ENCODE measurements around the gene FRMD4A. TPM values are rescaled to one million over a fixed set of nuclear protein-coding genes. Genes with fewer than 3 reads are reported as not detected.

FRMD4A gene
- total and polyA plus RNA-seq, 7 donors: 2.9 to 9.1 (median 6.2) TPM

DNA sequence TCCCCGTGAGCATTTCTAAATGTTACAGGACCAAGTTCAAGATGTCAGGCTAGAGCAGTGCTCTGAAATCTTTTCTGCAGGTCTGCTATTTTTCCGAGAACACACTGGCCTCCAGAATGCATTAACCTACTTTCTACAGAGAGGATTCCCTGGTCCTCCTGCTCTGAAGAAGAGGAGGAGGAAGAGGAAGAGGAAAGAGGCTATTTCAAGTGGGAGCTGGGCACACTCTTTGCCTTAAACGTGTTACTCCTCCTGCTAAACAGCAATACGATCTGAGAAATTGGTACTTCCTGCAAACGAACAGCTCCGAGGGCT lies 157.4 kb downstream of the FRMD4A start:
- Histone ChIP-seq H3K36me3 (ENCODE audit: insufficient read depth in 1 of 2, low read depth in 1 of 2) (no peaks in the 10 kb centered on the region), H3K27ac (no peak overlapping the region), H3K27me3 (ENCODE audit: insufficient read depth in 3 of 3, low read length in 2 of 3) (peaks cover 0 to 13% (median 0%) of the 10 kb centered on the region in 3 donors), H3K4me1 (no peaks in the 10 kb centered on the region), H3K4me3 (peak overlapping the region; percentile 49), H3K9me3 (no peaks in the 10 kb centered on the region)
- WGBS, 3 donors: 0 to 3% (median 2%) methylated on average over 6 of the region's 6 CpGs
- ATAC-seq (no peak), DNase-seq (no peak)
- intact Hi-C loops (cut with DNase I): no loop called here
- TF ChIP-seq, protein P1, sequence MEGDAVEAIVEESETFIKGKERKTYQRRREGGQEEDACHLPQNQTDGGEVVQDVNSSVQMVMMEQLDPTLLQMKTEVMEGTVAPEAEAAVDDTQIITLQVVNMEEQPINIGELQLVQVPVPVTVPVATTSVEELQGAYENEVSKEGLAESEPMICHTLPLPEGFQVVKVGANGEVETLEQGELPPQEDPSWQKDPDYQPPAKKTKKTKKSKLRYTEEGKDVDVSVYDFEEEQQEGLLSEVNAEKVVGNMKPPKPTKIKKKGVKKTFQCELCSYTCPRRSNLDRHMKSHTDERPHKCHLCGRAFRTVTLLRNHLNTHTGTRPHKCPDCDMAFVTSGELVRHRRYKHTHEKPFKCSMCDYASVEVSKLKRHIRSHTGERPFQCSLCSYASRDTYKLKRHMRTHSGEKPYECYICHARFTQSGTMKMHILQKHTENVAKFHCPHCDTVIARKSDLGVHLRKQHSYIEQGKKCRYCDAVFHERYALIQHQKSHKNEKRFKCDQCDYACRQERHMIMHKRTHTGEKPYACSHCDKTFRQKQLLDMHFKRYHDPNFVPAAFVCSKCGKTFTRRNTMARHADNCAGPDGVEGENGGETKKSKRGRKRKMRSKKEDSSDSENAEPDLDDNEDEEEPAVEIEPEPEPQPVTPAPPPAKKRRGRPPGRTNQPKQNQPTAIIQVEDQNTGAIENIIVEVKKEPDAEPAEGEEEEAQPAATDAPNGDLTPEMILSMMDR (IDR thresholded peaks at IDR 0.05): no peak

DNA sequence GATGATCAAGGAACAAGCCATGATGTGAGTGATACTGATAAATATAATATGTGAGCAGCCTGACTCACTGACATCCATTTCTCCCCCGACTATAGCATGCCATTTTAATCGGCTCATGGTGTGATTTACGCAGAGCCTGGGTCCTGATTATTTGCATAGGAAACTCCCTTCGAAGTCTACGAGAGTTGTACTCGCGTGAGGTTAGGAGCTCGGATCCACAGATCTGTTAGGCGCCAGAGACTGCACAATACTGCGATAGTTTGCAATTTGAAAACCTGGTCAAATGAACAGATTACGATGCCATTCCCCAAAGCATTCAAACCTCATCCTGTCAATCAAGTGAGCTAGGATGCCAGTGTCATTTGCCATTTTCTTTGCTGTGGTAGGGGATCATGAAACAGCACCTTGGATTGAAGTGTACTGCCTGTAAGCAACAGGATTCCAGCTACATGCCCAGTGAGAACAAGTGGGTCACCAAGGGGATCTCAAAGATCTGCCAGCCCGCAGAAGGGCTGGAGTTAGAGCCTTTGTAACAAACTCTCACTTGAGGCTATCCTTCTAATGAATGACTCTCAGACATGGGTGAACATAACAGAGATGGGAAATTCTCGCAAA lies 158.3 kb downstream of the FRMD4A start:
- no peak for ATAC-seq
- intact Hi-C loops (cut with DNase I): no loop called here
- DNase-seq: no peak
- H3K27ac ChIP-seq: no peak overlapping the region
- TF ChIP-seq, protein P1 (IDR thresholded peaks at IDR 0.05): no peak
- H3K36me3 ChIP-seq (ENCODE audit: insufficient read depth in 1 of 2, low read depth in 1 of 2): no peaks in the 10 kb centered on the region
- no peaks in the 10 kb centered on the region for H3K4me1 ChIP-seq
- WGBS, 3 donors: 72 to 86% (median 82%) methylated on average over 13 of the region's 13 CpGs
- H3K9me3 ChIP-seq: no peaks in the 10 kb centered on the region
- no peak overlapping the region for H3K4me3 ChIP-seq
- H3K27me3 ChIP-seq (ENCODE audit: insufficient read depth in 3 of 3, low read length in 2 of 3): peaks cover 0 to 13% (median 0%) of the 10 kb centered on the region in 3 donors

DNA sequence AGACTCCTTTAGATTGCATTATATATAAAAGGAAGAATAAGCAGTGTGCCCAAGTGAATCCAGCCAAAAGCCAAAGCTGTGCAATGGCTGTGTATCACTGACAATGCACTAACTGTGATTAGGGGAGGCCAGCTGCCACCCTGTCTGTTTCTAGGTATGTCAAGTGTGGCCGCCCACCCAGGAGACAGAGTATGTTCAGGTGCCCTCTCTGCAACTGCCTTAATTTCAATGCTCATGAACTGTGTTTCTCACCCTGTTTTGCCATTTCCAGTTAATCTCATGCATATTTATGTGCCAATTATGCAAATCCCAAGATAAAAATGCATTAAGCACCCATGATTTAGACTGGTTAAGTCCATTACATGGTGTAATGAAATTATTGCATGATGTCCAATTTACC lies 159.4 kb downstream of the FRMD4A start:
- no peaks in the 10 kb centered on the region for H3K36me3 ChIP-seq (ENCODE audit: insufficient read depth in 1 of 2, low read depth in 1 of 2)
- H3K27ac ChIP-seq: no peak overlapping the region
- intact Hi-C loops (cut with DNase I): no loop called here
- ATAC-seq (no peak), DNase-seq (no peak)
- TF ChIP-seq, protein P1 (IDR thresholded peaks at IDR 0.05): no peak
- peaks cover 0 to 4% (median 0%) of the 10 kb centered on the region in 3 donors for H3K27me3 ChIP-seq (ENCODE audit: insufficient read depth in 3 of 3, low read length in 2 of 3)
- no peaks in the 10 kb centered on the region for H3K9me3 ChIP-seq
- 94 to 100% (median 100%) methylated on average over 1 of the region's 1 CpG for WGBS, 3 donors
- no peaks in the 10 kb centered on the region for H3K4me1 ChIP-seq
- no peak overlapping the region for H3K4me3 ChIP-seq

DNA sequence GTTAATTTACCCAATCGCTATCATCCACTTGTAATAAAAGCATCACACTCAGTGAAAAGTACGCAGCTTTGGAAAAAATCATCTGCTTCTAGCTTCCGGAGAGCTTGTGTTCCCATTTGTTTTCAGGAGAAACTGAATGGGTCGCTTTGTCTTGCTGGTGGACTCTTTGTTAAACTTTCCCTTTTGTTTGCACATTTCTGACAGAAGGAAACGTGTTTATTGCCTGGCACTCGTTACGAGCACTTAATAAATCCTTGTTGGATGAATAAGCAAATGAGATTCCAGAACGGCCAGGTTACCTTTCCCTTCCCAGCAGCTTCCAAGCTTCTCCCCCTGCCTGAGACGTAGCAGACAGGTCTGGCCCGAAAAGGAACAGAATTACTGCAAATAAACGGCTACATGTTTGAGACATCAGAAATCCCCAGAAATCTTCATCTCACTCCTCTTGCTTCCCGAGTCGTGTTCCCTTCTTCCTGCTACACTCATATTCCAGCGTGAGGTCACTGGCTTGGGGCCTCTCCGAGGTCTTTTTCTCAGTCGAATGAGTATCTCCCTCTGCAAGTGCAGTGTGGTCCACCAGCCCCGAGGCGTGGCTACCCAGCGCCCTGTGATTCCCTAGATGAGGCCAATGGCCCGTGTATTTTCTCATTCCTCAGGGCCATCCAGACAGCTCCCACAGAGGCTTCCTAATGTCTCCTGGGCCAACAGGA lies 167.2 kb downstream of the FRMD4A start:
- intact Hi-C loops (cut with DNase I): no loop called here
- TF ChIP-seq, protein P1 (IDR thresholded peaks at IDR 0.05): no peak
- Histone ChIP-seq H3K36me3 (ENCODE audit: insufficient read depth in 1 of 2, low read depth in 1 of 2) (no peaks in the 10 kb centered on the region), H3K4me1 (no peaks in the 10 kb centered on the region), H3K27ac (no peak overlapping the region), H3K27me3 (ENCODE audit: insufficient read depth in 3 of 3, low read length in 2 of 3) (peaks cover 0 to 5% (median 2%) of the 10 kb centered on the region in 3 donors), H3K9me3 (no peaks in the 10 kb centered on the region), H3K4me3 (no peak overlapping the region)
- ATAC-seq: no peak
- DNase-seq: no peak
- WGBS, 3 donors: 25 to 40% (median 27%) methylated on average over 20 of the region's 20 CpGs

Measured in psoas muscle (tissue), 8 donors.